Measurements from ENCODE around the gene FMNL3.
"Not testable (repeated sequence)": the region's sequence is repeated elsewhere in the genome, so short reads cannot be mapped to it uniquely, and the experiment has no call there.

The FMNL3 gene

GRCh38 chr12:49627752-49628360 lies 79.3 kb downstream of the FMNL3 start:
- DNase-seq: no peak

- no peak for DNase-seq
These were observed 80.4 kb downstream of the FMNL3 start for GRCh38 chr12:49626836-49627235.

- no peak for DNase-seq
These were observed 80.9 kb downstream of the FMNL3 start for GRCh38 chr12:49626169-49626835.

GRCh38 chr12:49624921-49625577 lies 82.2 kb downstream of the FMNL3 start:
- DNase-seq: no peak

- DNase-seq: peak; percentile 82
These were observed 83.9 kb downstream of the FMNL3 start, which contains the start of gene PRPF40B for GRCh38 chr12:49623142-49623904. Gene PRPF40B (plus strand): TSS chr12:49623561. CDS start chr12:49623591, 30 bp downstream.

GRCh38 chr12:49622501-49623141 lies 84.6 kb downstream of the FMNL3 start:
- DNase-seq: peak; percentile 39

GRCh38 chr12:49621651-49622500 lies 85.3 kb downstream of the FMNL3 start:
- no peak for DNase-seq

- DNase-seq: no peak
These were observed 87.9 kb downstream of the FMNL3 start for GRCh38 chr12:49619286-49619685.

GRCh38 chr12:49618576-49618975 lies 88.6 kb downstream of the FMNL3 start:
- no peak for DNase-seq

- no peak for DNase-seq
These were observed 90.5 kb downstream of the FMNL3 start for GRCh38 chr12:49616533-49617219.

- no peak for DNase-seq
These were observed 91.5 kb downstream of the FMNL3 start for GRCh38 chr12:49615725-49616124.

- no peak for DNase-seq
These were observed 95.0 kb downstream of the FMNL3 start for GRCh38 chr12:49612210-49612609.

GRCh38 chr12:49610785-49611184 lies 96.4 kb downstream of the FMNL3 start:
- DNase-seq: not testable (repeated sequence)

GRCh38 chr12:49609875-49610154 lies 97.4 kb downstream of the FMNL3 start:
- DNase-seq: no peak

- no peak for DNase-seq
These were observed 97.9 kb downstream of the FMNL3 start for GRCh38 chr12:49609059-49609874.

GRCh38 chr12:49605539-49605938 lies 101.7 kb downstream of the FMNL3 start, which contains the start of gene FAM186B:
Gene FAM186B (minus strand): TSS chr12:49605639. CDS start chr12:49605477, 162 bp downstream.
- DNase-seq: not testable (repeated sequence)

- DNase-seq: no peak
These were observed 102.3 kb downstream of the FMNL3 start for GRCh38 chr12:49604856-49605255.

GRCh38 chr12:49603721-49604120 lies 103.5 kb downstream of the FMNL3 start:
- DNase-seq: no peak

- DNase-seq: no peak
These were observed 107.2 kb downstream of the FMNL3 start for GRCh38 chr12:49599961-49600360.

- no peak for DNase-seq
These were observed 108.7 kb downstream of the FMNL3 start for GRCh38 chr12:49598527-49598926.
